K562 (cell line): ENCODE results near the gene AP2A2. TPM values are rescaled to one million over a fixed set of nuclear protein-coding genes. Genes with fewer than 3 reads are reported as not detected.

Experiments used
- ATAC-seq: fragments of 200-7000 bp; cut with Tn5 transposase; 3 replicates; pipeline ENCODE4 v1.9.1; 2020; ENCODE audit warnings: moderate library complexity
- BruUV-seq: library from RNA; stranded (reverse); fragments of 400-500 nt; replicated peaks from 2 replicates; lab custom pipeline; 2021; lab: Mats Ljungman, UMichigan
- CTCF ChIA-PET: fragments of 300-600 bp; formaldehyde crosslinking; extraction: SDS; loops from one replicate; lab custom pipeline; 2021; ENCODE audit warnings: low intra/inter-chr PET ratio; lab: Yijun Ruan, JAX
- POLR2A ChIA-PET: fragments of 300-600, 350-650 bp; sonication (Branson Sonifier 250); formaldehyde crosslinking; extraction: SDS; loops from one replicate; lab custom pipeline; 2021; ENCODE audit warnings: antibody characterized with exemption, inconsistent platforms; lab: Yijun Ruan, JAX
- DNase-seq, 4 experiments: peaks; one replicate each; pipeline versions ENCODE4 v3.0.0 to v3.0.0-alpha.2; 2011 to 2018; ENCODE audit warnings: low spot score in 3 of 4, mixed read lengths in 3 of 4; ENCODE audit errors: extremely low read depth in 1 of 4
- FAIRE-seq: peaks from 2 replicates; lab custom pipeline; 2011; peaks lifted over from hg19 to GRCh38; lab: Jason Lieb, UNC
- H2AFZ ChIP-seq: 2 replicates; pipeline ENCODE4 v1.6.0; 2011; ENCODE audit warnings: low read depth, low read length, control low read depth, inconsistent platforms
- H3K27ac ChIP-seq: fragments of 200-600 bp; 3 replicates; pipeline ENCODE4 v1.8.0; 2011; ENCODE audit warnings: low read depth, mild to moderate bottlenecking, control low read depth, inconsistent platforms, low read length, moderate library complexity, mixed read lengths; ENCODE audit errors: extremely low read depth
- H3K27me3 ChIP-seq, 2 experiments: fragments of 300-600 bp in 1 of 2; 2 replicates in 1 of 2; 3 replicates in 1 of 2; pipeline versions ENCODE4 v1.6.0 to v1.8.0; 2011; ENCODE audit warnings: inconsistent platforms in 2 of 2, low read length in 2 of 2, mild to moderate bottlenecking in 1 of 2, mixed read lengths in 1 of 2, moderate library complexity in 1 of 2; ENCODE audit not compliant: control insufficient read depth in 2 of 2, insufficient read depth in 2 of 2
- H3K36me3 ChIP-seq: fragments of 300-600 bp; 3 replicates; pipeline ENCODE4 v1.8.0; 2011; ENCODE audit warnings: mild to moderate bottlenecking, low read length, inconsistent platforms; ENCODE audit not compliant: control insufficient read depth, insufficient read depth
- H3K4me1 ChIP-seq, 2 experiments: fragments of 200-600 bp in 1 of 2; replicated peaks in 1 of 2; 2 replicates in 1 of 2; 3 replicates in 1 of 2; pipeline versions ENCODE4 v1.5.1 to v1.8.0; 2011; ENCODE audit warnings: inconsistent platforms in 2 of 2, low read length in 2 of 2, mild to moderate bottlenecking in 1 of 2, mixed read lengths in 1 of 2, moderate library complexity in 1 of 2; ENCODE audit not compliant: control insufficient read depth in 2 of 2, insufficient read depth in 2 of 2
- H3K4me2 ChIP-seq: 2 replicates; pipeline ENCODE4 v1.6.1; 2011; ENCODE audit warnings: low read length, control low read depth, inconsistent platforms, mixed read lengths; ENCODE audit not compliant: insufficient read depth
- H3K4me3 ChIP-seq: fragments of 200-600 bp; sonication (generic), shearing (Covaris generic); 2 replicates; pipeline ENCODE4 v1.5.1; 2016; ENCODE audit warnings: control low read depth, inconsistent platforms
- H3K79me2 ChIP-seq: fragments of 200-600 bp; 3 replicates; pipeline ENCODE4 v1.8.0; 2011; ENCODE audit warnings: low read length, inconsistent platforms; ENCODE audit not compliant: control insufficient read depth, insufficient read depth
- H3K9ac ChIP-seq, 2 experiments: 2 replicates each; pipeline versions ENCODE4 v1.6.0 to v1.6.1; 2011; ENCODE audit warnings: low read depth in 2 of 2, low read length in 2 of 2, control low read depth in 1 of 2, inconsistent platforms in 1 of 2, mild to moderate bottlenecking in 1 of 2, mixed read lengths in 1 of 2; ENCODE audit not compliant: insufficient read depth in 1 of 2
- H3K9me1 ChIP-seq: one replicate; pipeline ENCODE4 v1.6.0; 2011; ENCODE audit warnings: inconsistent platforms, mild to moderate bottlenecking, low read length, moderate library complexity; ENCODE audit not compliant: control insufficient read depth, insufficient read depth
- H3K9me3 ChIP-seq: replicated peaks from 2 replicates; pipeline ENCODE4 v1.5.1; 2011; ENCODE audit warnings: low read depth, low read length, inconsistent platforms; ENCODE audit not compliant: control insufficient read depth, insufficient read depth
- H4K20me1 ChIP-seq: replicated peaks from 2 replicates; pipeline ENCODE4 v1.6.1; 2011; ENCODE audit warnings: low read length, inconsistent platforms, mixed read lengths; ENCODE audit not compliant: control insufficient read depth, insufficient read depth
- ADNP ChIP-seq: fragments of 200-800 bp; sonication (Bioruptor generic); IDR thresholded peaks from 2 replicates; pipeline ENCODE4 v1.6.1; 2016; ENCODE audit warnings: missing genetic modification characterization, missing compliant biosample characterization
- CBX5 ChIP-seq: IDR thresholded peaks from 2 replicates; pipeline ENCODE4 v1.6.1; 2014; ENCODE audit warnings: low read depth, borderline replicate concordance
- EZH2 ChIP-seq: IDR thresholded peaks from 2 replicates; pipeline ENCODE4 v1.6.1; 2012; ENCODE audit warnings: low read depth, mild to moderate bottlenecking, inconsistent platforms, low read length, borderline replicate concordance
- SRSF9 ChIP-seq: fragments of 200-400 bp; formaldehyde crosslinking; IDR thresholded peaks from 2 replicates; pipeline ENCODE4 v1.6.1; 2017; ENCODE audit warnings: low read depth, low read length, borderline replicate concordance
- WGBS: fragments of 100-300 bp; shearing (Covaris generic); methylation state at CpG from one replicate; pipeline ENCODE4 v1.1.6; 2016; ENCODE audit warnings: low coverage, mixed read lengths; ENCODE audit not compliant: insufficient coverage; ENCODE audit errors: missing lambda C conversion rate; 5-methylcytosine and 5-hydroxymethylcytosine counted together
- in situ Hi-C: fragments of 300-500 bp; cut with MboI; formaldehyde crosslinking; loops from 4 replicates; pipeline ENCODE4 v1.15.0; 2018; ENCODE audit warnings: inconsistent platforms, mixed read lengths
- intact Hi-C: fragments of 100-400 bp; cut with micrococcal nuclease; formaldehyde crosslinking; loops from 2 replicates; pipeline ENCODE4 v1.14.2; 2022
- polyA plus RNA-seq, 8 experiments: library from polyadenylated mRNA; depleted of rRNA in 4 of 8; stranded (reverse) in 5 of 8; unstranded in 3 of 8; fragments of >200 nt; fragmentation: Nextera tagmentation in 2 of 8; fragmentation: Illumina TruSeq in 1 of 8; extraction: Ambion mirVana in 2 of 8; extraction: Trizol in 1 of 8; gene quantifications; 2 replicates each; pipeline versions ENCODE4 v1.2.1 to v1.2.3, GENCODE V29; 2011 to 2014; ENCODE audit warnings: inconsistent platforms in 1 of 8, missing spikeins in 1 of 8
- total RNA-seq, 7 experiments: library from RNA; depleted of rRNA in 6 of 7; stranded (reverse); fragments of >200 nt in 6 of 7; fragmentation: Illumina TruSeq in 2 of 7; extraction: Trizol in 2 of 7; gene quantifications; 2 replicates each; pipeline versions ENCODE4 v1.2.1 to v1.2.3, GENCODE V29; 2011 to 2021; ENCODE audit warnings: low replicate concordance in 1 of 7
- TF ChIP-seq, protein P1 (sequence below): fragments of 200-400 bp; formaldehyde crosslinking; IDR thresholded peaks from 2 replicates; pipeline ENCODE4 v1.6.1; 2017; ENCODE audit warnings: mild to moderate bottlenecking, low read depth, low read length, moderate library complexity
- TF ChIP-seq, protein P2 (sequence below), 2 experiments: fragments of 450-650 bp in 1 of 2; sonication (generic) in 1 of 2; formaldehyde crosslinking in 1 of 2; IDR thresholded peaks; 2 replicates each; pipeline versions ENCODE4 v1.7.1 to v1.9.0; 2016 to 2022; ENCODE audit warnings: inconsistent platforms in 1 of 2, mild to moderate bottlenecking in 1 of 2, missing genetic modification reagents in 1 of 2

Gene AP2A2
- total and polyA plus RNA-seq, 9 of the 15 experiments (the other 6 are each of a cell fraction or from before 2014, with no cell fraction given) = 0.69 to 41.7 (median 15.2) TPM

- TF ChIP-seq SRSF9 = no peak
- TF ChIP-seq, all 486 proteins: peak for 0
Measured at GRCh38 chr11:934527-934926, 8.9 kb downstream of the AP2A2 start (continued).

- peaks cover 10 to 22% of the 10 kb centered on the region in 2 experiments for H3K4me1 ChIP-seq
- DNase-seq (no peak), FAIRE-seq (no peak), ATAC-seq (no peak)
- H3K4me2 ChIP-seq = no peak overlapping the region
- H2AFZ ChIP-seq = no peak overlapping the region
- no peak overlapping the region for H3K9ac ChIP-seq
- no peaks in the 10 kb centered on the region for H3K9me1 ChIP-seq
- in situ Hi-C loops = no loop called here
- H3K4me3 ChIP-seq = no peak overlapping the region
- CTCF ChIA-PET = no interaction called here
- H4K20me1 ChIP-seq = no peaks in the 10 kb centered on the region
- no peaks in the 10 kb centered on the region for H3K36me3 ChIP-seq
- no peaks in the 10 kb centered on the region for H3K9me3 ChIP-seq
- 100% methylated on average over 1 of the region's 3 CpGs for WGBS
- H3K27me3 ChIP-seq = no peaks in the 10 kb centered on the region
- no TSS peak for BruUV-seq
- intact Hi-C loops = no loop called here
- no peak overlapping the region for H3K27ac ChIP-seq
- POLR2A ChIA-PET = interaction anchor here (1.0 kb wide), 1 partner anchor 10 kb away, joined by 4 read pairs; no protein-coding TSS in a partner anchor
- peaks cover 62% of the 10 kb centered on the region for H3K79me2 ChIP-seq
- TF ChIP-seq, protein P1, sequence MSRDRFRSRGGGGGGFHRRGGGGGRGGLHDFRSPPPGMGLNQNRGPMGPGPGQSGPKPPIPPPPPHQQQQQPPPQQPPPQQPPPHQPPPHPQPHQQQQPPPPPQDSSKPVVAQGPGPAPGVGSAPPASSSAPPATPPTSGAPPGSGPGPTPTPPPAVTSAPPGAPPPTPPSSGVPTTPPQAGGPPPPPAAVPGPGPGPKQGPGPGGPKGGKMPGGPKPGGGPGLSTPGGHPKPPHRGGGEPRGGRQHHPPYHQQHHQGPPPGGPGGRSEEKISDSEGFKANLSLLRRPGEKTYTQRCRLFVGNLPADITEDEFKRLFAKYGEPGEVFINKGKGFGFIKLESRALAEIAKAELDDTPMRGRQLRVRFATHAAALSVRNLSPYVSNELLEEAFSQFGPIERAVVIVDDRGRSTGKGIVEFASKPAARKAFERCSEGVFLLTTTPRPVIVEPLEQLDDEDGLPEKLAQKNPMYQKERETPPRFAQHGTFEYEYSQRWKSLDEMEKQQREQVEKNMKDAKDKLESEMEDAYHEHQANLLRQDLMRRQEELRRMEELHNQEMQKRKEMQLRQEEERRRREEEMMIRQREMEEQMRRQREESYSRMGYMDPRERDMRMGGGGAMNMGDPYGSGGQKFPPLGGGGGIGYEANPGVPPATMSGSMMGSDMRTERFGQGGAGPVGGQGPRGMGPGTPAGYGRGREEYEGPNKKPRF = no peak
- TF ChIP-seq EZH2 = no peak
- no peak for TF ChIP-seq CBX5
- TF ChIP-seq, protein P2, sequence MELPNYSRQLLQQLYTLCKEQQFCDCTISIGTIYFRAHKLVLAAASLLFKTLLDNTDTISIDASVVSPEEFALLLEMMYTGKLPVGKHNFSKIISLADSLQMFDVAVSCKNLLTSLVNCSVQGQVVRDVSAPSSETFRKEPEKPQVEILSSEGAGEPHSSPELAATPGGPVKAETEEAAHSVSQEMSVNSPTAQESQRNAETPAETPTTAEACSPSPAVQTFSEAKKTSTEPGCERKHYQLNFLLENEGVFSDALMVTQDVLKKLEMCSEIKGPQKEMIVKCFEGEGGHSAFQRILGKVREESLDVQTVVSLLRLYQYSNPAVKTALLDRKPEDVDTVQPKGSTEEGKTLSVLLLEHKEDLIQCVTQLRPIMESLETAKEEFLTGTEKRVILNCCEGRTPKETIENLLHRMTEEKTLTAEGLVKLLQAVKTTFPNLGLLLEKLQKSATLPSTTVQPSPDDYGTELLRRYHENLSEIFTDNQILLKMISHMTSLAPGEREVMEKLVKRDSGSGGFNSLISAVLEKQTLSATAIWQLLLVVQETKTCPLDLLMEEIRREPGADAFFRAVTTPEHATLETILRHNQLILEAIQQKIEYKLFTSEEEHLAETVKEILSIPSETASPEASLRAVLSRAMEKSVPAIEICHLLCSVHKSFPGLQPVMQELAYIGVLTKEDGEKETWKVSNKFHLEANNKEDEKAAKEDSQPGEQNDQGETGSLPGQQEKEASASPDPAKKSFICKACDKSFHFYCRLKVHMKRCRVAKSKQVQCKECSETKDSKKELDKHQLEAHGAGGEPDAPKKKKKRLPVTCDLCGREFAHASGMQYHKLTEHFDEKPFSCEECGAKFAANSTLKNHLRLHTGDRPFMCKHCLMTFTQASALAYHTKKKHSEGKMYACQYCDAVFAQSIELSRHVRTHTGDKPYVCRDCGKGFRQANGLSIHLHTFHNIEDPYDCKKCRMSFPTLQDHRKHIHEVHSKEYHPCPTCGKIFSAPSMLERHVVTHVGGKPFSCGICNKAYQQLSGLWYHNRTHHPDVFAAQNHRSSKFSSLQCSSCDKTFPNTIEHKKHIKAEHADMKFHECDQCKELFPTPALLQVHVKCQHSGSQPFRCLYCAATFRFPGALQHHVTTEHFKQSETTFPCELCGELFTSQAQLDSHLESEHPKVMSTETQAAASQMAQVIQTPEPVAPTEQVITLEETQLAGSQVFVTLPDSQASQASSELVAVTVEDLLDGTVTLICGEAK (IDR thresholded peaks at IDR 0.05) = no peak
- TF ChIP-seq, protein P2 (CRISPR knock-in tag; IDR thresholded peaks at IDR 0.05) = no peak
- no peak for TF ChIP-seq ADNP (tag)
Measured at GRCh38 chr11:936199-936598, 10.5 kb downstream of the AP2A2 start.
